ENCODE measurements around the gene CA10.

DNA sequence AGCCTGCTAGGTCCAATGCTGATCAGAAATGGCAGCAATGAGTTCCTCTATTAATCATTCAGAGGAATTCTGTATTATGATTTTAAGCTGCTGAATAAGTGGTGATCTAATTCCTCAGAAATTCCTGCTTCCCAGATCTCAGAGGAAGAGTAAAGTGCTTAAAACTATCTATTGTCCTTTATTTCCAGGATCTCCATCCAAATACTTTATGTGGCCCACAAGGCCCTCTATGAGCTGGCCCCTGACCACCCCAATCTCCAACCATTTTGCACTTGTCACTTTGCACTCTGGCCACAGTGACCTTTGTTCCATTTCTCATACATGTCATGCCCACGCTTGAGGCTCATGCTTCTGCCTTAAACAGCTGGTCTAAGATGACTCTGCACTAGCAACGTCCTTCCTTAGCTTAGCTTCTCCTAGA, 93.7 kb downstream of the CA10 start:
- TF ChIP-seq, protein P1, sequence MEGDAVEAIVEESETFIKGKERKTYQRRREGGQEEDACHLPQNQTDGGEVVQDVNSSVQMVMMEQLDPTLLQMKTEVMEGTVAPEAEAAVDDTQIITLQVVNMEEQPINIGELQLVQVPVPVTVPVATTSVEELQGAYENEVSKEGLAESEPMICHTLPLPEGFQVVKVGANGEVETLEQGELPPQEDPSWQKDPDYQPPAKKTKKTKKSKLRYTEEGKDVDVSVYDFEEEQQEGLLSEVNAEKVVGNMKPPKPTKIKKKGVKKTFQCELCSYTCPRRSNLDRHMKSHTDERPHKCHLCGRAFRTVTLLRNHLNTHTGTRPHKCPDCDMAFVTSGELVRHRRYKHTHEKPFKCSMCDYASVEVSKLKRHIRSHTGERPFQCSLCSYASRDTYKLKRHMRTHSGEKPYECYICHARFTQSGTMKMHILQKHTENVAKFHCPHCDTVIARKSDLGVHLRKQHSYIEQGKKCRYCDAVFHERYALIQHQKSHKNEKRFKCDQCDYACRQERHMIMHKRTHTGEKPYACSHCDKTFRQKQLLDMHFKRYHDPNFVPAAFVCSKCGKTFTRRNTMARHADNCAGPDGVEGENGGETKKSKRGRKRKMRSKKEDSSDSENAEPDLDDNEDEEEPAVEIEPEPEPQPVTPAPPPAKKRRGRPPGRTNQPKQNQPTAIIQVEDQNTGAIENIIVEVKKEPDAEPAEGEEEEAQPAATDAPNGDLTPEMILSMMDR (IDR thresholded peaks at IDR 0.05; ENCODE audit: poor library complexity, severe bottlenecking), result no peak
- no peak for TF ChIP-seq POLR2AphosphoS5 (IDR thresholded peaks at IDR 0.05)
- TF ChIP-seq EZH2 (IDR thresholded peaks at IDR 0.05; ENCODE audit: borderline replicate concordance, insufficient read depth, low read length, poor library complexity, severe bottlenecking), result no peak
- TF ChIP-seq RAD21 (conservative IDR thresholded peaks at IDR 0.05), result no peak
